ENCODE data around the gene VARS1. TPM values are rescaled to one million over a fixed set of nuclear protein-coding genes. Genes with fewer than 3 reads are reported as not detected.

Gene VARS1
- total and polyA plus RNA-seq, 2 experiments from 2014 or later = 49.7 to 51.5 TPM

DNA sequence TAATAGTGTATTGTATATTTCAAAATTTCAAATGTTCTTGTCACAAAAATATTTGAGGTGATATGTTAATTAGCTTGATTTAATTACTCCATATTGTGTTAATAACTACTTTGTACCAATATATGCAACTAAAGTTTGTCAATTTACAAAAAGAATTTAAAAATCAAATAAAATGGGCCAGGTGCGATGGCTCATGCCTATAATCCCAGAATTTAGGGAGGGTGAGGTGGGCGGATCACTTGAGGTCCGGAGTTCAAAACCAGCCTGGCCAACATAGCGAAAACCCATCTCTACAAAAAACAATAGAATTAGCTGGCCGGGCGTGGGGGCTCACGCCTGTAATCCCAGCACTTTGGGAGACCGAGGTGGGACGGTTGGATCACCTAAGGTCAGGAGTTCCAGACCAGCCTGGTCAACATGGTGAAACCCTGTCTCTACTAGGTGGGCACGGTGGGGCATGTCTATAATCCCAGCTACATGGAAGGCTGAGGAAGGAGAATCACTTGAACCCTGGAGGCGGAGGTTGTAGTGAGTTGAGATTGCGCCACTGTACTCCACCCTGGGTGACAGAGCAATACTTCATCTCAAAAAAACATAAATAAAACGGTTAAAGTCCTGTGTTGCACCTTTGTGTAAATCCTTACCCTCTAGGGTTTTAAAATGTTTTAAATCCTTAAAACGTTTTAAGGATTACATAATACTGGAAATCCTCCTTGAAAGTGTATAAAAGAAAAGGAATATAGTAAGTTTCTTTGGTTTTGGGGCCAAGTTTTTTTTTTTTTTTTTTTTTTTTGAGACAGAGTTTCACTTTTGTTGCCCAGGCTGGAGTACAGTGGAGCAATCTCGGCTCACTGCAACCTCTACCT is 36.0 kb upstream of the VARS1 start:
- peaks cover 17% of the 10 kb centered on the region for H3K4me1 ChIP-seq (ENCODE audit: low read depth)
- DNase-seq (ENCODE audit: low read depth in 1 of 2, low spot score in 1 of 2) = no peak
- H3K27ac ChIP-seq = no peak overlapping the region
- no peak overlapping the region for H3K4me3 ChIP-seq
- peaks cover under 1% of the 10 kb centered on the region for H3K36me3 ChIP-seq
- TF ChIP-seq, protein P1, sequence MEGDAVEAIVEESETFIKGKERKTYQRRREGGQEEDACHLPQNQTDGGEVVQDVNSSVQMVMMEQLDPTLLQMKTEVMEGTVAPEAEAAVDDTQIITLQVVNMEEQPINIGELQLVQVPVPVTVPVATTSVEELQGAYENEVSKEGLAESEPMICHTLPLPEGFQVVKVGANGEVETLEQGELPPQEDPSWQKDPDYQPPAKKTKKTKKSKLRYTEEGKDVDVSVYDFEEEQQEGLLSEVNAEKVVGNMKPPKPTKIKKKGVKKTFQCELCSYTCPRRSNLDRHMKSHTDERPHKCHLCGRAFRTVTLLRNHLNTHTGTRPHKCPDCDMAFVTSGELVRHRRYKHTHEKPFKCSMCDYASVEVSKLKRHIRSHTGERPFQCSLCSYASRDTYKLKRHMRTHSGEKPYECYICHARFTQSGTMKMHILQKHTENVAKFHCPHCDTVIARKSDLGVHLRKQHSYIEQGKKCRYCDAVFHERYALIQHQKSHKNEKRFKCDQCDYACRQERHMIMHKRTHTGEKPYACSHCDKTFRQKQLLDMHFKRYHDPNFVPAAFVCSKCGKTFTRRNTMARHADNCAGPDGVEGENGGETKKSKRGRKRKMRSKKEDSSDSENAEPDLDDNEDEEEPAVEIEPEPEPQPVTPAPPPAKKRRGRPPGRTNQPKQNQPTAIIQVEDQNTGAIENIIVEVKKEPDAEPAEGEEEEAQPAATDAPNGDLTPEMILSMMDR (IDR thresholded peaks at IDR 0.05; ENCODE audit: low read depth, low read length) = no peak
- no peaks in the 10 kb centered on the region for H3K27me3 ChIP-seq
- no peaks in the 10 kb centered on the region for H3K9me3 ChIP-seq (ENCODE audit: low read depth)

DNA sequence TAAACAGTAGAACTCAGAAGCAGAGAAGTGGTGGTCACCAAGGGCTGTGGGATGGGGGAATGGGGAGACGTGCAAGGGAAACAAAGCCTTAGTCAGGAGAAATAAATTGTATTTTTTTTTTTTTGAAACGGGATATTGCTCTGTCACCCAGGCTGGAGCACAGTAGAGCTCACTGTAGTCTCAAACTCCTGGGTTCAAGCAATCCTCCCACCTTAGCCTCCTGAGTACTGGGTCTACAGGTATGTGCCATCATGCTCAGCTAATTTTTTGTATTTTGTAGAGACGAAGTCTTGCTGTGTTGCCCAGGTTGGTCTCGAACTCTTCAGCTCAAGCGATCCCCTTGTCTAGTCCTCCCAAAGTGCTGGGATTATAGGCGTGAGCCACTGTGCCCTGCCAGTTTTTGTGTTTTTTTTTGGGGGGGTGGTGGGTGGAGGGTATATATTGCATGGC is 35.4 kb upstream of the VARS1 start:
- Histone ChIP-seq H3K9me3 (ENCODE audit: low read depth) (no peaks in the 10 kb centered on the region), H3K4me1 (ENCODE audit: low read depth) (peaks cover 15% of the 10 kb centered on the region), H3K27me3 (no peaks in the 10 kb centered on the region), H3K4me3 (peak overlapping the region; percentile 77), H3K27ac (no peak overlapping the region), H3K36me3 (no peaks in the 10 kb centered on the region)
- DNase-seq (ENCODE audit: low read depth in 1 of 2, low spot score in 1 of 2) = no peak
- TF ChIP-seq, protein P1 (IDR thresholded peaks at IDR 0.05; ENCODE audit: low read depth, low read length) = no peak

DNA sequence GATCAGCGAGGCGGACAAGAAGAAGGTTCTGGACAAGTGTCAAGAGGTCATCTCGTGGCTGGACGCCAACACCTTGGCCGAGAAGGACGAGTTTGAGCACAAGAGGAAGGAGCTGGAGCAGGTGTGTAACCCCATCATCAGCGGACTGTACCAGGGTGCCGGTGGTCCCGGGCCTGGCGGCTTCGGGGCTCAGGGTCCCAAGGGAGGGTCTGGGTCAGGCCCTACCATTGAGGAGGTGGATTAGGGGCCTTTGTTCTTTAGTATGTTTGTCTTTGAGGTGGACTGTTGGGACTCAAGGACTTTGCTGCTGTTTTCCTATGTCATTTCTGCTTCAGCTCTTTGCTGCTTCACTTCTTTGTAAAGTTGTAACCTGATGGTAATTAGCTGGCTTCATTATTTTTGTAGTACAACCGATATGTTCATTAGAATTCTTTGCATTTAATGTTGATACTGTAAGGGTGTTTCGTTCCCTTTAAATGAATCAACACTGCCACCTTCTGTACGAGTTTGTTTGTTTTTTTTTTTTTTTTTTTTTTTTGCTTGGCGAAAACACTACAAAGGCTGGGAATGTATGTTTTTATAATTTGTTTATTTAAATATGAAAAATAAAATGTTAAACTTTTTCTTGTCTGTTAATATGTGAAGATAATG is 34.2 kb upstream of the VARS1 start:
- H3K9me3 ChIP-seq (ENCODE audit: low read depth) = no peaks in the 10 kb centered on the region

DNA sequence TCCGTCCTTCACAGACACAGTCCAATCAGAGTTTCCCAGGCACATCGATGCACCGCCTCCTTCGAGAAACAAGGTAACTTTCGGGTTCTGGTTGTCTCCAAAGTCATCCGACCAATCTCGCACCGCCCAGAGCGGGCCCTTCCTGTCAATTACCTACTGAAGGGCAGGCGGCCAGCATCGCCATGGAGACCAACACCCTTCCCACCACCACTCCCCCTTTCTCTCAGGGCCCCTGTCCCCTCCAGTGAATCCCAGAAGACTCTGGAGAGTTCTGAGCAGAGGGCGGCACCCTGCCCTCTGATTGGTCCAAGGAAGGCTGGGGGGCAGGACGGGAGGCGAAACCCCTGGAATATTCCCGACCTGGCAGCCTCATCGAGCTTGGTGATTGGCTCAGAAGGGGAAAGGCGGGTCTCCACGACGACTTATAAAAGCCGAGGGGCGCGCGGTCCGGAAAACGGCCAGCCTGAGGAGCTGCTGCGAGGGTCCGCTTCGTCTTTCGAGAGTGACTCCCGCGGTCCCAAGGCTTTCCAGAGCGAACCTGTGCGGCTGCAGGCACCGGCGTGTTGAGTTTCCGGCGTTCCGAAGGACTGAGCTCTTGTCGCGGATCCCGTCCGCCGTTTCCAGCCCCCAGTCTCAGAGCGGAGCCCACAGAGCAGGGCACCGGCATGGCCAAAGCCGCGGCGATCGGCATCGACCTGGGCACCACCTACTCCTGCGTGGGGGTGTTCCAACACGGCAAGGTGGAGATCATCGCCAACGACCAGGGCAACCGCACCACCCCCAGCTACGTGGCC is 31.9 kb upstream of the VARS1 start, which contains the start of gene HSPA1B:
TSS of gene HSPA1B (plus strand) at position 453 of the 794 bp plus-strand sequence. CDS start at position 666, 213 bp downstream.
- Histone ChIP-seq H3K27ac (peak within 1 kb of the TSS; percentile 87), H3K4me3 (peak within 1 kb of the TSS; percentile 32), H3K27me3 (no peaks in the 10 kb centered on the region), H3K9me3 (ENCODE audit: low read depth) (no peaks in the 10 kb centered on the region), H3K36me3 (no peaks in the 10 kb centered on the region), H3K4me1 (ENCODE audit: low read depth) (peaks cover 13% of the 10 kb centered on the region)
- peak; percentile 99 to 100 for DNase-seq (ENCODE audit: low read depth in 1 of 2, low spot score in 1 of 2)
- TF ChIP-seq, protein P1 (IDR thresholded peaks at IDR 0.05; ENCODE audit: low read depth, low read length) = no peak

More for the DNA sequence above, 34.2 kb upstream of the VARS1 start:
- no peaks in the 10 kb centered on the region for H3K27me3 ChIP-seq
- H3K36me3 ChIP-seq = no peaks in the 10 kb centered on the region
- peak; percentile 41 to 69 for DNase-seq (ENCODE audit: low read depth in 1 of 2, low spot score in 1 of 2)
- H3K4me3 ChIP-seq = peak overlapping the region; percentile 77
- TF ChIP-seq, protein P1 (IDR thresholded peaks at IDR 0.05; ENCODE audit: low read depth, low read length) = peak; percentile 34
- peak overlapping the region; percentile 59 for H3K27ac ChIP-seq
- peaks cover 13% of the 10 kb centered on the region for H3K4me1 ChIP-seq (ENCODE audit: low read depth)

DNA sequence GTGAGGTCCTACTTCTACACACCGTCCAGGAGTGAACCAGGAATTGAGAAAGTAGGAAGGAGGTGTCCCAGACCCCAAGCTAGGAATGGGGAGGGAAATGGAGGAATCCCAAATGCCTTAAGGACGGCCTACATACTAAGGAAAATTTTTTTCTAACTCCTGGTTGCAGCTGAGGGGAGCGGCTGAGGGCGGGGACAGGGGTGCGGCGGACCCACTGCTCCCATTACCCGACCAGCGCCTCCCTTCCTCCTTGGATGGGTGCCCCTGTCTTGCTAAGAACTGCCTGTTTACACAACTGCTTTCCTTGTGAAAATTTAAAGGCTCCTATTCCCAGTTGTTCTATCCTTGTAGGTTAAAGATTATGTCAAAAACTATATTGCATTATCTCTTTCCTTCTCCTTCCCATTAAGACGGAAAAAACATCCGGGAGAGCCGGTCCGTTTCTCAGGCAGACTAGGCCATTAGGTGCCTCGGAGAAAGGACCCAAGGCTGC is 31.3 kb upstream of the VARS1 start:
- Histone ChIP-seq H3K4me3 (peak overlapping the region; percentile 32), H3K27me3 (no peaks in the 10 kb centered on the region), H3K4me1 (ENCODE audit: low read depth) (peaks cover 13% of the 10 kb centered on the region), H3K9me3 (ENCODE audit: low read depth) (no peaks in the 10 kb centered on the region), H3K27ac (peak overlapping the region; percentile 87), H3K36me3 (no peaks in the 10 kb centered on the region)
- TF ChIP-seq, protein P1 (IDR thresholded peaks at IDR 0.05; ENCODE audit: low read depth, low read length) = no peak
- DNase-seq (ENCODE audit: low read depth in 1 of 2, low spot score in 1 of 2) = peak; percentile 53 to 96
